Panc1 (cell line): Measurements from ENCODE around the gene SRPX2. TPM values are rescaled to one million over a fixed set of nuclear protein-coding genes. Genes with fewer than 3 reads are reported as not detected.

Source experiments
- ATAC-seq: fragments of 200-7000 bp; cut with Tn5 transposase; 2 replicates; pipeline ENCODE4 v1.9.1; 2020; ENCODE audit warnings: mild to moderate bottlenecking, moderate library complexity
- BruUV-seq: library from RNA; stranded (reverse); fragments of 400-500 nt; replicated peaks from 2 replicates; lab custom pipeline; 2021; lab: Mats Ljungman, UMichigan
- CTCF ChIA-PET: fragments of 300-600 bp; sonication (Branson Sonifier 250); formaldehyde crosslinking; loops from one replicate; lab custom pipeline; 2022; ENCODE audit warnings: antibody characterized with exemption; lab: Charles Lee
- POLR2A ChIA-PET: fragments of 300-600 bp; sonication (Branson Sonifier 250); formaldehyde crosslinking; loops from one replicate; lab custom pipeline; 2022; ENCODE audit warnings: antibody characterized with exemption; lab: Charles Lee
- DNase-seq: peaks from one replicate; pipeline ENCODE4 v3.0.0-alpha.2; 2010; ENCODE audit warnings: low read depth, low spot score
- H3K27ac ChIP-seq: 2 replicates; pipeline ENCODE4 v1.5.1; 2011; ENCODE audit warnings: mild to moderate bottlenecking, low read length, inconsistent platforms
- H3K27me3 ChIP-seq: fragments of 200-500 bp; sonication (Bioruptor generic); 2 replicates; pipeline ENCODE4 v1.6.0; 2014; ENCODE audit warnings: low read length, inconsistent platforms; ENCODE audit not compliant: control insufficient read depth, insufficient read depth
- H3K36me3 ChIP-seq: fragments of 200-500 bp; sonication (Bioruptor generic); 2 replicates; pipeline ENCODE4 v1.5.1; 2014; ENCODE audit warnings: inconsistent platforms, mild to moderate bottlenecking, low read length, moderate library complexity; ENCODE audit not compliant: control insufficient read depth, insufficient read depth
- H3K4me1 ChIP-seq: 2 replicates; pipeline ENCODE4 v1.5.1; 2011; ENCODE audit warnings: inconsistent platforms, mild to moderate bottlenecking, low read length, moderate library complexity; ENCODE audit not compliant: control insufficient read depth, insufficient read depth
- H3K4me3 ChIP-seq, 2 experiments: 2 replicates each; pipeline ENCODE4 v1.5.1; 2011 to 2012; ENCODE audit warnings: low read depth in 2 of 2, low read length in 2 of 2, mild to moderate bottlenecking in 2 of 2, inconsistent platforms in 1 of 2, moderate library complexity in 1 of 2
- H3K9me3 ChIP-seq: fragments of 200-500 bp; sonication (Bioruptor generic); 2 replicates; pipeline ENCODE4 v1.5.1; 2014; ENCODE audit warnings: low read depth, mild to moderate bottlenecking, inconsistent platforms, low read length, moderate library complexity; ENCODE audit not compliant: control insufficient read depth, insufficient read depth
- POLR2AphosphoS5 ChIP-seq: IDR thresholded peaks from 2 replicates; pipeline ENCODE4 v1.6.1; 2012; ENCODE audit warnings: mild to moderate bottlenecking, low read depth, low read length, moderate library complexity
- SIN3A ChIP-seq: IDR thresholded peaks from 2 replicates; pipeline ENCODE4 v1.6.1; 2012; ENCODE audit warnings: low read depth, mild to moderate bottlenecking, low read length, moderate library complexity, borderline replicate concordance; ENCODE audit not compliant: insufficient read depth
- TCF7L2 ChIP-seq: IDR thresholded peaks from 2 replicates; pipeline ENCODE4 v1.6.1; 2011; ENCODE audit warnings: mild to moderate bottlenecking, low read depth, low read length, inconsistent platforms
- in situ Hi-C: cut with HindIII; loops from 2 replicates; pipeline ENCODE4 v1.10.0; 2016; ENCODE audit warnings: low sequenced_read_pairs, low pct_unique_long_range_greater_than_20kb
- intact Hi-C: fragments of 100-400 bp; cut with micrococcal nuclease; formaldehyde crosslinking; loops from one replicate; pipeline ENCODE4 v1.10.0; 2022; ENCODE audit not compliant: unreplicated experiment
- total RNA-seq: library from RNA; stranded (reverse); gene quantifications from one replicate; pipeline ENCODE4 v1.2.1, GENCODE V29; 2021; ENCODE audit not compliant: unreplicated experiment
- TF ChIP-seq, protein P1 (sequence below): fragments of 450-650 bp; IDR thresholded peaks from 2 replicates; pipeline ENCODE4 v1.5.1; 2017; ENCODE audit warnings: mild to moderate bottlenecking
- TF ChIP-seq, protein P2 (sequence below), 2 experiments: IDR thresholded peaks; 2 replicates each; pipeline ENCODE4 v1.6.1; 2011 to 2012; ENCODE audit warnings: low read depth in 2 of 2, control low read depth in 1 of 2, low read length in 1 of 2, mild to moderate bottlenecking in 1 of 2, moderate library complexity in 1 of 2; ENCODE audit not compliant: insufficient read depth in 1 of 2

The SRPX2 gene
- total RNA-seq, 1 experiment from 2014 or later: 1.2 TPM

DNA sequence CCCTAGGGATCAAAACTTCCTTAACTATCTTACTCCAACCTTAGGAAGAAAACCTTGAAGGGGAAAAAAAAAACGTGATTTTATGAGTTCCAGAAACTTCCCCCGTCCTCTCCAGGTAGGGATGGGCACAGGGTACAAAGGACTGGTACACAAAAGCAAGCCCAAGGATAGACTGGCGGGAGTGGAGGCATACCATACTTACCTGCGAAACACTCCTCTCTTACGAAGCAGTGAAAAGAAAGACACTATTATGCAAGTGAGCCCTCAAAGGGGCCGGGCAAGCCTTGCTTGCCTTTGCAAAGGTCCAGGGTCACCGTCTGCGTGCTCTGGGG lies 8.0 kb upstream of the SRPX2 start:
- peak; percentile 46 for ATAC-seq
- no peak for DNase-seq
- Histone ChIP-seq H3K9me3 (no peaks in the 10 kb centered on the region), H3K36me3 (no peaks in the 10 kb centered on the region), H3K4me3 (peak overlapping the region; percentile 64 to 77), H3K27me3 (no peaks in the 10 kb centered on the region), H3K27ac (peak overlapping the region; percentile 64; the same call in 1 of the 2 replicates), H3K4me1 (peaks cover 4% of the 10 kb centered on the region; the same call in 1 of the 2 replicates)
- TF ChIP-seq POLR2AphosphoS5 (no peak), TCF7L2 (no peak), SIN3A (no peak)
- TF ChIP-seq, protein P1, sequence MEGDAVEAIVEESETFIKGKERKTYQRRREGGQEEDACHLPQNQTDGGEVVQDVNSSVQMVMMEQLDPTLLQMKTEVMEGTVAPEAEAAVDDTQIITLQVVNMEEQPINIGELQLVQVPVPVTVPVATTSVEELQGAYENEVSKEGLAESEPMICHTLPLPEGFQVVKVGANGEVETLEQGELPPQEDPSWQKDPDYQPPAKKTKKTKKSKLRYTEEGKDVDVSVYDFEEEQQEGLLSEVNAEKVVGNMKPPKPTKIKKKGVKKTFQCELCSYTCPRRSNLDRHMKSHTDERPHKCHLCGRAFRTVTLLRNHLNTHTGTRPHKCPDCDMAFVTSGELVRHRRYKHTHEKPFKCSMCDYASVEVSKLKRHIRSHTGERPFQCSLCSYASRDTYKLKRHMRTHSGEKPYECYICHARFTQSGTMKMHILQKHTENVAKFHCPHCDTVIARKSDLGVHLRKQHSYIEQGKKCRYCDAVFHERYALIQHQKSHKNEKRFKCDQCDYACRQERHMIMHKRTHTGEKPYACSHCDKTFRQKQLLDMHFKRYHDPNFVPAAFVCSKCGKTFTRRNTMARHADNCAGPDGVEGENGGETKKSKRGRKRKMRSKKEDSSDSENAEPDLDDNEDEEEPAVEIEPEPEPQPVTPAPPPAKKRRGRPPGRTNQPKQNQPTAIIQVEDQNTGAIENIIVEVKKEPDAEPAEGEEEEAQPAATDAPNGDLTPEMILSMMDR: no peak
- TF ChIP-seq, protein P2, sequence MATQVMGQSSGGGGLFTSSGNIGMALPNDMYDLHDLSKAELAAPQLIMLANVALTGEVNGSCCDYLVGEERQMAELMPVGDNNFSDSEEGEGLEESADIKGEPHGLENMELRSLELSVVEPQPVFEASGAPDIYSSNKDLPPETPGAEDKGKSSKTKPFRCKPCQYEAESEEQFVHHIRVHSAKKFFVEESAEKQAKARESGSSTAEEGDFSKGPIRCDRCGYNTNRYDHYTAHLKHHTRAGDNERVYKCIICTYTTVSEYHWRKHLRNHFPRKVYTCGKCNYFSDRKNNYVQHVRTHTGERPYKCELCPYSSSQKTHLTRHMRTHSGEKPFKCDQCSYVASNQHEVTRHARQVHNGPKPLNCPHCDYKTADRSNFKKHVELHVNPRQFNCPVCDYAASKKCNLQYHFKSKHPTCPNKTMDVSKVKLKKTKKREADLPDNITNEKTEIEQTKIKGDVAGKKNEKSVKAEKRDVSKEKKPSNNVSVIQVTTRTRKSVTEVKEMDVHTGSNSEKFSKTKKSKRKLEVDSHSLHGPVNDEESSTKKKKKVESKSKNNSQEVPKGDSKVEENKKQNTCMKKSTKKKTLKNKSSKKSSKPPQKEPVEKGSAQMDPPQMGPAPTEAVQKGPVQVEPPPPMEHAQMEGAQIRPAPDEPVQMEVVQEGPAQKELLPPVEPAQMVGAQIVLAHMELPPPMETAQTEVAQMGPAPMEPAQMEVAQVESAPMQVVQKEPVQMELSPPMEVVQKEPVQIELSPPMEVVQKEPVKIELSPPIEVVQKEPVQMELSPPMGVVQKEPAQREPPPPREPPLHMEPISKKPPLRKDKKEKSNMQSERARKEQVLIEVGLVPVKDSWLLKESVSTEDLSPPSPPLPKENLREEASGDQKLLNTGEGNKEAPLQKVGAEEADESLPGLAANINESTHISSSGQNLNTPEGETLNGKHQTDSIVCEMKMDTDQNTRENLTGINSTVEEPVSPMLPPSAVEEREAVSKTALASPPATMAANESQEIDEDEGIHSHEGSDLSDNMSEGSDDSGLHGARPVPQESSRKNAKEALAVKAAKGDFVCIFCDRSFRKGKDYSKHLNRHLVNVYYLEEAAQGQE (IDR thresholded peaks at IDR 0.05; ENCODE audit: insufficient read depth in 1 of 2, low read depth in 2 of 2, low read length in 1 of 2): no peak
- ChIA-PET CTCF (no interaction called here), POLR2A (no interaction called here)
- intact Hi-C loops (loop anchor here (1.0 kb wide), 1 partner anchor 124 kb away; no protein-coding TSS in a partner anchor), in situ Hi-C loops (no loop called here)
- BruUV-seq: no TSS peak

DNA sequence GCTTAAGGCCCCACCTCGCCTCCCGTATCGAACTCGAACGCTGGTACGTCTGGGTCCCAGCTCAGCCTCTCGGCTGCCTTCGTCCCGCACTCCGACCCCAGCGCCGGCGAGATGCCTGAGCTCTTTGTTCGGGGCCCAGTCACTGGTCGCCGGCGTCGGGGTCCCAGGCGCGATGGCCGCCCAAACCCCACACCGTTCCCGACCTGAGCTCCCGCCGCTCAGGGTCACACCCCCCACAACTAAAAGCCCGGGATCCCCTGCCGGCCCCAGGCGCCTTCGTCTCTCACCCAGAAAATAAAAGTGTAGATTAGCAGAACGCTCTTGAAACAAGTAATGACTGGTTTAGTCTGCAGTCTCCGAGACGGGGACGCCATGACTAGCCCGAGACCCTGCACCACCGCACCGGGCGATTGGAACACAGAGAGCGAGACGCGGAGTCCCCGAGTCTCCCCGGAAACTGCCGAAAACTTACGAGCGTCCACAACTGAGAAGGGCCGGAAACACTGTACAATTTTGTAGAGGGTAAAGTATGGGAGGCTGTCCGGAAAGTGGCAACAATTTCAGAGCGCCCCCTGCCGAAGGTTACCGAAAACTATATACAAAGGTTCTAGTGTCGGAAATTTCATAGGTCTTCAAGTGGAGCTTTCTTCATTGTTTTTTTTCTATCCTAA lies 7.5 kb upstream of the SRPX2 start, which contains the start of gene TSPAN6:
TSS of gene TSPAN6 (minus strand) at position 486 of the 671 bp plus-strand sequence. CDS start at position 374, 112 bp downstream.
- Histone ChIP-seq H3K27ac (peak within 1 kb of the TSS; percentile 64), H3K4me3 (peak within 1 kb of the TSS; percentile 64 to 77), H3K4me1 (peaks cover 4% of the 10 kb centered on the region; the same call in 1 of the 2 replicates), H3K27me3 (no peaks in the 10 kb centered on the region), H3K9me3 (no peaks in the 10 kb centered on the region), H3K36me3 (no peaks in the 10 kb centered on the region)
- peak; percentile 100 for ATAC-seq
- in situ Hi-C loops: no loop called here
- peak; percentile 73 for DNase-seq
- intact Hi-C loops: loop anchor here (1.0 kb wide), 1 partner anchor 124 kb away; no protein-coding TSS in a partner anchor
- no TSS peak for BruUV-seq
- ChIA-PET POLR2A (no interaction called here), CTCF (interaction anchor here (0.6 to 1.0 kb wide), 3 partner anchors 22 to 129 kb away, joined by 4 to 8 read pairs (median 4); no protein-coding TSS in a partner anchor)
- TF ChIP-seq, protein P1: peak; percentile 84
- no peak for TF ChIP-seq SIN3A
